Measurements from ENCODE around the gene HOXB7. TPM values are rescaled to one million over a fixed set of nuclear protein-coding genes. Genes with fewer than 3 reads are reported as not detected.

The HOXB7 gene
- total and polyA plus RNA-seq, 2 experiments from 2014 or later = not detected

- H3K27me3 Mint-ChIP-seq (ENCODE audit: insufficient read depth, low read depth, poor library complexity) = peaks cover 73% of the 10 kb centered on the region
- Histone ChIP-seq H3K27me3 (ENCODE audit: insufficient read depth) (peaks cover 89% of the 10 kb centered on the region), H4K20me1 (replicated peaks; ENCODE audit: insufficient read depth) (no peaks in the 10 kb centered on the region; the same call in 1 of the 2 replicates), H3K4me3 (no peak overlapping the region), H2AFZ (no peak overlapping the region), H3K9me2 (ENCODE audit: insufficient read depth) (no peaks in the 10 kb centered on the region), H3F3A (replicated peaks; ENCODE audit: low read depth) (peaks cover 26% of the 10 kb centered on the region), H3K79me2 (replicated peaks; ENCODE audit: insufficient read depth) (no peaks in the 10 kb centered on the region), H3K4me1 (ENCODE audit: insufficient read depth) (peaks cover 10% of the 10 kb centered on the region), H3K36me3 (ENCODE audit: insufficient read depth) (no peaks in the 10 kb centered on the region), H3K27ac (ENCODE audit: low read depth) (no peak overlapping the region), H3K4me2 (no peak overlapping the region)
- H3K4me1 Mint-ChIP-seq = peaks cover 11% of the 10 kb centered on the region; the same call in 2 of the 3 replicates
- H3K9me3 Mint-ChIP-seq = no peaks in the 10 kb centered on the region; the same call in 2 of the 3 replicates
- DNase-seq (ENCODE audit: low spot score) (no peak), ATAC-seq (no peak)
- H3K36me3 Mint-ChIP-seq (ENCODE audit: low read depth) = no peaks in the 10 kb centered on the region
- H3K4me3 Mint-ChIP-seq = no peak overlapping the region
- TF ChIP-seq CTCF (conservative IDR thresholded peaks at IDR 0.05; ENCODE audit: low read depth in 2 of 2) (no peak), CREB1 (CRISPR knock-in tag; IDR thresholded peaks at IDR 0.05; ENCODE audit: low read depth) (no peak), ZNF114 (CRISPR knock-in tag; IDR thresholded peaks at IDR 0.05) (no peak), NANOG (IDR thresholded peaks at IDR 0.05; ENCODE audit: borderline replicate concordance) (no peak), JUNB (IDR thresholded peaks at IDR 0.05; ENCODE audit: unreplicated experiment) (no peak), REST (IDR thresholded peaks at IDR 0.05; ENCODE audit: unreplicated experiment) (no peak), ZNF331 (CRISPR knock-in tag; IDR thresholded peaks at IDR 0.05; ENCODE audit: low read depth) (no peak), EZH2 (IDR thresholded peaks at IDR 0.05; ENCODE audit: low read depth, unreplicated experiment) (no peak), ETS1 (IDR thresholded peaks at IDR 0.05) (no peak), ZNF462 (CRISPR knock-in tag; IDR thresholded peaks at IDR 0.05) (no peak), POLR2AphosphoS5 (IDR thresholded peaks at IDR 0.05; ENCODE audit: low read depth) (no peak), EZH2phosphoT487 (IDR thresholded peaks at IDR 0.05; ENCODE audit: unreplicated experiment) (no peak), STAT1 (IDR thresholded peaks at IDR 0.05; ENCODE audit: unreplicated experiment) (no peak)
- H3K27ac Mint-ChIP-seq = no peak overlapping the region
Measured at GRCh38 chr17:48649741-48650140, 38.9 kb upstream of the HOXB7 start.

Data from GM23338 (cell line).